Measurements from ENCODE around the gene DLG1. TPM values are rescaled to one million over a fixed set of nuclear protein-coding genes. Genes with fewer than 3 reads are reported as not detected.
A peak's percentile ranks its signal among the peaks of the same experiment; 100 is the strongest.

The DLG1 gene
- total RNA-seq, 1 donor from 2014 or later, result 77.5 TPM

- ATAC-seq, result no peak
- H3K4me3 ChIP-seq, result no peak overlapping the region
- no peaks in the 10 kb centered on the region for H3K4me1 ChIP-seq
- TF ChIP-seq CTCF (IDR thresholded peaks at IDR 0.05), result no peak
- H3K27ac ChIP-seq, result no peak overlapping the region
- intact Hi-C loops (cut with DNase I), result no loop called here
- no peaks in the 10 kb centered on the region for H3K9me3 ChIP-seq
- H3K27me3 ChIP-seq, result no peaks in the 10 kb centered on the region
- no peak for DNase-seq
- peaks cover 45% of the 10 kb centered on the region for H3K36me3 ChIP-seq
Measured at GRCh38 chr3:197104738-197105137, 193.7 kb downstream of the DLG1 start.

DNA sequence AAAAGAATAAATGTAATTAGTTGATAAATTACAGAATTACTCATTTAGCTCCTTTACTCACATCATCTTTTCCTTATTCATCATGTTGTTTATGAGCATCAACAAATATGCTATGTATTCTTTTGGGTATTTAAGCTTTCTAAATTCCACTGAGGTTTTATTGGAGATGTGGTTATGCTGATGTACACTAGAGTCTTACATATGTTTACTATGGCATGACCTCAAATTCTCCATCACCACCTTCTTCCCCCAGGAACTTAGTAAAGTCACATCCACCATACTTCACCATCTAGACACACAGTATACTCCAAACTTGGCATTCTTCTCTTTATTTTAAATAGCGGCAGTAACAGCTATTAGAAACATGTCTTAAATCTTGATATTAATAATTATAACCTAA, 194.6 kb downstream of the DLG1 start:
- no peak for TF ChIP-seq CTCF (IDR thresholded peaks at IDR 0.05)
- no peaks in the 10 kb centered on the region for H3K4me1 ChIP-seq
- no peaks in the 10 kb centered on the region for H3K27me3 ChIP-seq
- intact Hi-C loops (cut with DNase I), result no loop called here
- DNase-seq, result no peak
- H3K9me3 ChIP-seq, result no peaks in the 10 kb centered on the region
- ATAC-seq, result no peak
- peaks cover 35% of the 10 kb centered on the region for H3K36me3 ChIP-seq
- no peak overlapping the region for H3K27ac ChIP-seq
- H3K4me3 ChIP-seq, result no peak overlapping the region

DNA sequence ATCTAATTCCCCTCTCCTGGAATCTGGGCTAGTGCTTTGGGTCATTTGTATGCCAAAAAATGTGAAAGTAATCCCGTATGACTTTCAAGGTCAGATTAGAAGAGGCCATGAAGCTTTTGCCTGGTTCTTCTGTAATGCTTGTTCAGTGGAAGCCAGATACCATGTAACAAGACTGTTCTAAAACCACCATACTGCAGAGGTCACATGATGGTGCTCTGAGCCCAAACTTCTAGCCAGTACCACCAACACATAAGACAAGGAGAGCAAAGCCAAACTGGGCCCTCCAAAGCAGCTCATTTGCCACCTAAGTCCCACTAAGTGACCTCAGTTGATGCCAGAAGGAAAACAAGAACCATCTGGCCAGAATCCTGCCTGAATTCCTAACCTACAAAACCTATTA, 204.5 kb downstream of the DLG1 start:
- no peaks in the 10 kb centered on the region for H3K27me3 ChIP-seq
- intact Hi-C loops (cut with DNase I), result no loop called here

GRCh38 chr3:197088370-197088769, 210.0 kb downstream of the DLG1 start:
- Histone ChIP-seq H3K27me3 (no peaks in the 10 kb centered on the region), H3K4me3 (no peak overlapping the region), H3K4me1 (no peaks in the 10 kb centered on the region), H3K27ac (no peak overlapping the region), H3K9me3 (no peaks in the 10 kb centered on the region), H3K36me3 (no peaks in the 10 kb centered on the region)
- ATAC-seq (peak; percentile 75), DNase-seq (no peak)
- TF ChIP-seq CTCF (IDR thresholded peaks at IDR 0.05), result no peak
- intact Hi-C loops (cut with DNase I), result no loop called here

More for the DNA sequence above, 204.5 kb downstream of the DLG1 start:
- H3K4me1 ChIP-seq, result no peaks in the 10 kb centered on the region
- ATAC-seq, result no peak
- H3K4me3 ChIP-seq, result no peak overlapping the region
- no peak overlapping the region for H3K27ac ChIP-seq
- no peak for TF ChIP-seq CTCF (IDR thresholded peaks at IDR 0.05)
- no peak for DNase-seq
- no peaks in the 10 kb centered on the region for H3K9me3 ChIP-seq
- H3K36me3 ChIP-seq, result peaks cover 5% of the 10 kb centered on the region

- no peak overlapping the region for H3K4me3 ChIP-seq
- DNase-seq (no peak), ATAC-seq (no peak)
- intact Hi-C loops (cut with DNase I), result no loop called here
- no peaks in the 10 kb centered on the region for H3K27me3 ChIP-seq
- peaks cover 4% of the 10 kb centered on the region for H3K36me3 ChIP-seq
- no peaks in the 10 kb centered on the region for H3K9me3 ChIP-seq
- TF ChIP-seq CTCF (IDR thresholded peaks at IDR 0.05), result no peak
- no peak overlapping the region for H3K27ac ChIP-seq
- H3K4me1 ChIP-seq, result no peaks in the 10 kb centered on the region
Measured at GRCh38 chr3:197085137-197085536, 213.3 kb downstream of the DLG1 start.

GRCh38 chr3:197083486-197083885, 214.9 kb downstream of the DLG1 start:
- Histone ChIP-seq H3K4me3 (no peak overlapping the region), H3K9me3 (no peaks in the 10 kb centered on the region), H3K27me3 (no peaks in the 10 kb centered on the region), H3K4me1 (no peaks in the 10 kb centered on the region), H3K36me3 (peaks cover 4% of the 10 kb centered on the region), H3K27ac (no peak overlapping the region)
- ATAC-seq (no peak), DNase-seq (no peak)
- intact Hi-C loops (cut with DNase I), result no loop called here
- TF ChIP-seq CTCF (IDR thresholded peaks at IDR 0.05), result no peak
